Endothelial cell of umbilical vein (primary cell): ENCODE results near the gene SLC35G6. TPM values are rescaled to one million over a fixed set of nuclear protein-coding genes. Genes with fewer than 3 reads are reported as not detected.

Experiments
- BruUV-seq: library from RNA; stranded (reverse); fragments of 400-500 nt; replicated peaks from 2 replicates; lab custom pipeline; 2021; lab: Mats Ljungman, UMichigan
- CTCF ChIA-PET: fragments of 300-600, 350-600 bp; sonication (Branson Sonifier 250); formaldehyde crosslinking; loops from one replicate; lab custom pipeline; 2021; ENCODE audit warnings: antibody characterized with exemption, inconsistent platforms; lab: Charles Lee
- POLR2A ChIA-PET: fragments of 300-600, 350-600 bp; sonication (Branson Sonifier 250); formaldehyde crosslinking; loops from one replicate; lab custom pipeline; 2021; ENCODE audit warnings: antibody characterized with exemption, inconsistent platforms; lab: Charles Lee
- DNase-seq: peaks from one replicate; pipeline ENCODE4 v3.0.0-alpha.2; 2011; ENCODE audit warnings: low read depth, low spot score
- FAIRE-seq: peaks from 2 replicates; lab custom pipeline; 2011; peaks lifted over from hg19 to GRCh38; lab: Jason Lieb, UNC
- H2AFZ ChIP-seq: 2 replicates; pipeline ENCODE4 v1.6.0; 2012; ENCODE audit warnings: low read depth, low read length, control low read depth, inconsistent platforms
- H3K27ac ChIP-seq: 2 replicates; pipeline ENCODE4 v1.5.1; 2011; ENCODE audit warnings: low read depth, mild to moderate bottlenecking, control low read depth, low read length, moderate library complexity; ENCODE audit not compliant: insufficient read depth
- H3K27me3 ChIP-seq, 2 experiments: 2 replicates each; pipeline versions ENCODE4 v1.6.0 to v1.6.1; 2011; ENCODE audit warnings: low read length in 2 of 2, mixed read lengths in 1 of 2; ENCODE audit not compliant: control insufficient read depth in 2 of 2, insufficient read depth in 2 of 2
- H3K36me3 ChIP-seq, 2 experiments: 2 replicates in 1 of 2; 3 replicates in 1 of 2; pipeline ENCODE4 v1.5.1; 2011; ENCODE audit warnings: low read length in 2 of 2, mild to moderate bottlenecking in 1 of 2, moderate library complexity in 1 of 2; ENCODE audit not compliant: control insufficient read depth in 2 of 2, insufficient read depth in 2 of 2; ENCODE audit errors: extremely low read depth in 1 of 2
- H3K4me1 ChIP-seq: 3 replicates; pipeline ENCODE4 v1.5.1; 2011; ENCODE audit warnings: mild to moderate bottlenecking, low read length; ENCODE audit not compliant: control insufficient read depth, insufficient read depth; ENCODE audit errors: extremely low read depth
- H3K4me2 ChIP-seq: 2 replicates; pipeline ENCODE4 v1.6.1; 2011; ENCODE audit warnings: low read length, control low read depth, mixed read lengths; ENCODE audit not compliant: insufficient read depth
- H3K4me3 ChIP-seq, 3 experiments: fragments of 200-600 bp in 1 of 3; sonication (generic), shearing (Covaris generic) in 1 of 3; replicated peaks in 1 of 3; 2 replicates each; pipeline ENCODE4 v1.5.1; 2011 to 2016; ENCODE audit warnings: control low read depth in 3 of 3, low read length in 3 of 3, mild to moderate bottlenecking in 2 of 3, inconsistent platforms in 1 of 3, low read depth in 1 of 3, moderate library complexity in 1 of 3; ENCODE audit not compliant: insufficient read depth in 1 of 3
- H3K79me2 ChIP-seq: 2 replicates; pipeline ENCODE4 v1.6.0; 2012; ENCODE audit warnings: low read length, inconsistent platforms; ENCODE audit not compliant: control insufficient read depth, insufficient read depth
- H3K9ac ChIP-seq: replicated peaks from 2 replicates; pipeline ENCODE3; 2011; ENCODE audit warnings: low read length, control low read depth; ENCODE audit not compliant: insufficient read depth; ENCODE audit errors: extremely low read depth
- H3K9me1 ChIP-seq: replicated peaks from 3 replicates; pipeline ENCODE4 v1.6.0; 2011; ENCODE audit warnings: mild to moderate bottlenecking, low read length; ENCODE audit not compliant: control insufficient read depth, insufficient read depth; ENCODE audit errors: extremely low read depth
- H3K9me3 ChIP-seq: replicated peaks from 2 replicates; pipeline ENCODE4 v1.5.1; 2012; ENCODE audit warnings: low read length, inconsistent platforms; ENCODE audit not compliant: control insufficient read depth, insufficient read depth
- H4K20me1 ChIP-seq: replicated peaks from 2 replicates; pipeline ENCODE3; 2011; ENCODE audit warnings: mild to moderate bottlenecking, low read length; ENCODE audit not compliant: control insufficient read depth, insufficient read depth; ENCODE audit errors: extremely low read depth
- CTCF ChIP-seq, 2 donors: IDR thresholded peaks; 1 replicate in 1 of 2; 2 replicates in 1 of 2; pipeline ENCODE4 v1.5.1; 2011; ENCODE audit warnings: low read length in 2 of 2, mild to moderate bottlenecking in 2 of 2, moderate library complexity in 2 of 2, control low read depth in 1 of 2, inconsistent platforms in 1 of 2, low read depth in 1 of 2; ENCODE audit not compliant: insufficient read depth in 1 of 2; ENCODE audit errors: extremely low read depth in 1 of 2
- EZH2 ChIP-seq: IDR thresholded peaks from 2 replicates; pipeline ENCODE4 v1.6.1; 2012; ENCODE audit warnings: borderline replicate concordance, low read depth, mild to moderate bottlenecking, moderate library complexity, low read length, inconsistent platforms; ENCODE audit not compliant: severe bottlenecking
- FOS ChIP-seq: IDR thresholded peaks from 2 replicates; pipeline ENCODE4 v1.6.1; 2011; ENCODE audit warnings: mild to moderate bottlenecking, low read length, moderate library complexity, borderline replicate concordance; ENCODE audit not compliant: insufficient read depth
- GATA2 ChIP-seq: IDR thresholded peaks from 2 replicates; pipeline ENCODE4 v1.7.0; 2011; ENCODE audit warnings: low read depth, mild to moderate bottlenecking, moderate library complexity, mixed read lengths, low read length; ENCODE audit not compliant: insufficient read length, insufficient read depth
- JUN ChIP-seq: IDR thresholded peaks from 2 replicates; pipeline ENCODE4 v1.6.1; 2011; ENCODE audit warnings: borderline replicate concordance, low read depth; ENCODE audit not compliant: insufficient read length, insufficient read depth
- MAX ChIP-seq: IDR thresholded peaks from 2 replicates; pipeline ENCODE4 v1.6.1; 2011; ENCODE audit not compliant: insufficient read depth, insufficient read length
- MYC ChIP-seq: IDR thresholded peaks from one replicate; pipeline ENCODE4 v1.6.1; 2011; ENCODE audit warnings: mild to moderate bottlenecking, low read depth, low read length
- POLR2A ChIP-seq: IDR thresholded peaks from 2 replicates; pipeline ENCODE4 v1.6.1; 2012; ENCODE audit warnings: low read depth, mild to moderate bottlenecking, control low read depth, low read length
- POLR2AphosphoS5 ChIP-seq: IDR thresholded peaks from 2 replicates; pipeline ENCODE4 v1.6.1; 2012; ENCODE audit warnings: low read depth, mild to moderate bottlenecking, control low read depth, low read length, moderate library complexity; ENCODE audit not compliant: insufficient read depth
- dilution Hi-C: fragments of 300-500 bp; cut with MboI; formaldehyde crosslinking; loops from one replicate; pipeline ENCODE4 v1.15.0; 2019; ENCODE audit warnings: low sequenced_read_pairs; ENCODE audit not compliant: extremely low pct_ligation_motif_present
- intact Hi-C: fragments of 100-400 bp; cut with micrococcal nuclease; formaldehyde crosslinking; loops from one replicate; pipeline ENCODE4 v1.10.0; 2022
- polyA plus RNA-seq, 4 experiments: library from polyadenylated mRNA; depleted of rRNA in 3 of 4; stranded (reverse) in 3 of 4; unstranded in 1 of 4; fragments of >200 nt; gene quantifications; 2 replicates each; pipeline versions ENCODE4 v1.2.1 to v1.2.3, GENCODE V29; 2011 to 2012; ENCODE audit warnings: missing spikeins in 1 of 4
- total RNA-seq: library from RNA; stranded (reverse); gene quantifications from 2 replicates; pipeline ENCODE4 v1.2.3, GENCODE V29; 2021

SLC35G6 gene
- total and polyA plus RNA-seq, 2 donors (not counting 3 experiments of a cell fraction or from before 2014, with no cell fraction given), result not detected

- ChIA-PET POLR2A (no interaction called here), CTCF (interaction anchor here (1.2 to 1.6 kb wide), 2 partner anchors 55 to 69 kb away, joined by 4 read pairs; no protein-coding TSS in a partner anchor)
- H3K9me1 ChIP-seq, result no peaks in the 10 kb centered on the region
- no peak overlapping the region for H3K4me3 ChIP-seq
- no peak overlapping the region for H3K4me2 ChIP-seq
- H2AFZ ChIP-seq, result no peak overlapping the region
- intact Hi-C loops, result no loop called here
- FAIRE-seq (no peak), DNase-seq (no peak)
- BruUV-seq, result no TSS peak
- peaks cover 89% of the 10 kb centered on the region for H3K79me2 ChIP-seq
- H3K4me1 ChIP-seq, result peaks cover 19% of the 10 kb centered on the region
- H4K20me1 ChIP-seq, result peaks cover 4% of the 10 kb centered on the region
- H3K27me3 ChIP-seq, result no peaks in the 10 kb centered on the region
- TF ChIP-seq MAX (no peak), JUN (no peak), MYC (no peak), FOS (no peak), GATA2 (no peak), POLR2AphosphoS5 (no peak), EZH2 (no peak), CTCF (IDR thresholded peaks at IDR 0.05; ENCODE audit: extremely low read depth in 1 of 2, insufficient read depth in 1 of 2, low read depth in 1 of 2, low read length in 2 of 2) (no peak), POLR2A (no peak)
- no peaks in the 10 kb centered on the region for H3K9me3 ChIP-seq
- H3K27ac ChIP-seq, result no peak overlapping the region
- dilution Hi-C loops, result no loop called here
- peaks cover 0 to 2% of the 10 kb centered on the region in 2 experiments for H3K36me3 ChIP-seq
- no peak overlapping the region for H3K9ac ChIP-seq
Observed at GRCh38 chr17:7491583-7491982, 10.3 kb downstream of the SLC35G6 start.
